Naive thymus-derived CD4-positive, alpha-beta T cell (primary cell): Measurements from ENCODE around the gene SIRPA. TPM values are rescaled to one million over a fixed set of nuclear protein-coding genes. Genes with fewer than 3 reads are reported as not detected.

Source experiments
- ATAC-seq: fragments of 150-1000 bp; cut with Tn5 transposase; 2 replicates; pipeline ENCODE4 v1.10.0; 2021; ENCODE audit warnings: mild to moderate bottlenecking, moderate library complexity
- CTCF ChIA-PET: fragments of 350-600 bp; sonication (Branson Sonifier 250); formaldehyde crosslinking; loops from one replicate; lab custom pipeline; 2021; ENCODE audit warnings: antibody characterized with exemption; lab: Charles Lee
- POLR2A ChIA-PET: fragments of 350-600 bp; sonication (Branson Sonifier 250); formaldehyde crosslinking; loops from one replicate; lab custom pipeline; 2021; ENCODE audit warnings: antibody characterized with exemption, inconsistent platforms; lab: Charles Lee
- DNase-seq, 9 donors: peaks; one replicate each; pipeline versions ENCODE4 v3.0.0 to v3.0.0-alpha.2; 2020 to 2022; ENCODE audit warnings: mixed read lengths in 1 of 9
- H3K27ac ChIP-seq: one replicate; pipeline ENCODE4 v1.7.0; 2013; ENCODE audit warnings: mild to moderate bottlenecking, low read depth, low read length, moderate library complexity
- H3K27me3 ChIP-seq, 2 donors: one replicate each; pipeline ENCODE4 v1.7.0; 2013; ENCODE audit warnings: low read length in 2 of 2, mild to moderate bottlenecking in 2 of 2, moderate library complexity in 2 of 2; ENCODE audit not compliant: control insufficient read depth in 2 of 2, insufficient read depth in 2 of 2
- H3K36me3 ChIP-seq, 3 experiments: 1 replicate in 2 of 3; 2 replicates in 1 of 3; pipeline ENCODE4 v1.7.0; 2013; ENCODE audit warnings: low read length in 3 of 3, mild to moderate bottlenecking in 3 of 3, moderate library complexity in 1 of 3; ENCODE audit not compliant: insufficient read depth in 3 of 3, control insufficient read depth in 2 of 3
- H3K4me1 ChIP-seq, 2 donors: one replicate each; pipeline ENCODE4 v1.7.0; 2013; ENCODE audit warnings: low read length in 2 of 2, mild to moderate bottlenecking in 2 of 2, moderate library complexity in 1 of 2; ENCODE audit not compliant: control insufficient read depth in 2 of 2, insufficient read depth in 2 of 2
- H3K4me3 ChIP-seq: 2 replicates; pipeline ENCODE4 v1.7.0; 2013; ENCODE audit warnings: mild to moderate bottlenecking, low read length
- H3K9me3 ChIP-seq, 3 experiments: 1 replicate in 2 of 3; 2 replicates in 1 of 3; pipeline ENCODE4 v1.7.0; 2013; ENCODE audit warnings: low read length in 3 of 3; ENCODE audit not compliant: control insufficient read depth in 2 of 3
- H3K27ac Mint-ChIP-seq, 9 donors: one replicate each; pipeline ENCODE4 v1.8.0; 2020 to 2022; ENCODE audit warnings: mixed read lengths in 9 of 9, mild to moderate bottlenecking in 8 of 9, moderate library complexity in 5 of 9, inconsistent platforms in 2 of 9
- H3K27me3 Mint-ChIP-seq, 5 donors: one replicate each; pipeline ENCODE4 v1.8.0; 2021 to 2022; ENCODE audit warnings: mixed read lengths in 5 of 5, mild to moderate bottlenecking in 1 of 5
- H3K36me3 Mint-ChIP-seq, 5 donors: one replicate each; pipeline ENCODE4 v1.8.0; 2020 to 2022; ENCODE audit warnings: mixed read lengths in 5 of 5, mild to moderate bottlenecking in 3 of 5, inconsistent platforms in 1 of 5
- H3K4me1 Mint-ChIP-seq, 7 donors: one replicate each; pipeline ENCODE4 v1.8.0; 2020 to 2022; ENCODE audit warnings: mixed read lengths in 7 of 7, mild to moderate bottlenecking in 3 of 7, inconsistent platforms in 1 of 7
- H3K4me3 Mint-ChIP-seq, 10 donors: one replicate each; pipeline ENCODE4 v1.8.0; 2020 to 2022; ENCODE audit warnings: mild to moderate bottlenecking in 10 of 10, mixed read lengths in 10 of 10, moderate library complexity in 6 of 10, inconsistent platforms in 2 of 10
- H3K9me3 Mint-ChIP-seq, 11 donors: one replicate each; pipeline ENCODE4 v1.8.0; 2020 to 2022; ENCODE audit warnings: mixed read lengths in 11 of 11, mild to moderate bottlenecking in 4 of 11, inconsistent platforms in 1 of 11, moderate library complexity in 1 of 11
- intact Hi-C, 2 donors: fragments of 100-400 bp; cut with micrococcal nuclease; formaldehyde crosslinking; loops; one replicate each; pipeline ENCODE4 v1.15.1; 2023
- polyA plus RNA-seq, 2 donors: library from polyadenylated mRNA; unstranded; fragments of 300-500 nt; fragmentation: Illumina TruSeq; gene quantifications; one replicate each; pipeline ENCODE4 v1.2.3, GENCODE V29; 2021
- total RNA-seq, 6 experiments: library from RNA in 5 of 6; stranded (reverse) in 5 of 6; gene quantifications; 1 replicate in 5 of 6; 2 replicates in 1 of 6; pipeline ENCODE4 v1.2.3 and lab custom pipeline; 2021 to 2026

Gene SIRPA
- total and polyA plus RNA-seq, 7 experiments from 2014 or later, result 1.7 to 42.9 (median 3.6) TPM; not detected in 3

DNA sequence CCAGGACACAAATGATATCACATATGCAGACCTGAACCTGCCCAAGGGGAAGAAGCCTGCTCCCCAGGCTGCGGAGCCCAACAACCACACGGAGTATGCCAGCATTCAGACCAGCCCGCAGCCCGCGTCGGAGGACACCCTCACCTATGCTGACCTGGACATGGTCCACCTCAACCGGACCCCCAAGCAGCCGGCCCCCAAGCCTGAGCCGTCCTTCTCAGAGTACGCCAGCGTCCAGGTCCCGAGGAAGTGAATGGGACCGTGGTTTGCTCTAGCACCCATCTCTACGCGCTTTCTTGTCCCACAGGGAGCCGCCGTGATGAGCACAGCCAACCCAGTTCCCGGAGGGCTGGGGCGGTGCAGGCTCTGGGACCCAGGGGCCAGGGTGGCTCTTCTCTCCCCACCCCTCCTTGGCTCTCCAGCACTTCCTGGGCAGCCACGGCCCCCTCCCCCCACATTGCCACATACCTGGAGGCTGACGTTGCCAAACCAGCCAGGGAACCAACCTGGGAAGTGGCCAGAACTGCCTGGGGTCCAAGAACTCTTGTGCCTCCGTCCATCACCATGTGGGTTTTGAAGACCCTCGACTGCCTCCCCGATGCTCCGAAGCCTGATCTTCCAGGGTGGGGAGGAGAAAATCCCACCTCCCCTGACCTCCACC is 42.2 kb downstream of the SIRPA start:
- CTCF ChIA-PET, result no interaction called here
- no peaks in the 10 kb centered on the region for H3K36me3 Mint-ChIP-seq
- POLR2A ChIA-PET, result no interaction called here
- H3K9me3 Mint-ChIP-seq, result peaks cover 0 to 1% (median 0%) of the 10 kb centered on the region in 11 donors
- no peak overlapping the region for H3K4me3 Mint-ChIP-seq
- Histone ChIP-seq H3K9me3 (no peaks in the 10 kb centered on the region), H3K4me1 (no peaks in the 10 kb centered on the region), H3K27ac (no peak overlapping the region), H3K36me3 (no peaks in the 10 kb centered on the region), H3K4me3 (no peak overlapping the region), H3K27me3 (no peaks in the 10 kb centered on the region)
- intact Hi-C loops, result no loop called here
- H3K27me3 Mint-ChIP-seq, result peaks cover 9 to 53% (median 22%) of the 10 kb centered on the region in 5 donors
- no peak for DNase-seq
- no peak for ATAC-seq
- no peak overlapping the region for H3K27ac Mint-ChIP-seq
- no peaks in the 10 kb centered on the region for H3K4me1 Mint-ChIP-seq

- Histone ChIP-seq H3K4me1 (no peaks in the 10 kb centered on the region), H3K27me3 (no peaks in the 10 kb centered on the region), H3K4me3 (no peak overlapping the region), H3K9me3 (no peaks in the 10 kb centered on the region), H3K27ac (no peak overlapping the region), H3K36me3 (no peaks in the 10 kb centered on the region)
- Mint-ChIP-seq H3K27me3 (peaks cover 12 to 56% (median 25%) of the 10 kb centered on the region in 5 donors), H3K4me3 (no peak overlapping the region), H3K27ac (no peak overlapping the region), H3K36me3 (no peaks in the 10 kb centered on the region), H3K9me3 (peaks cover 0 to 1% (median 0%) of the 10 kb centered on the region in 11 donors), H3K4me1 (peaks cover 0 to under 1% (median 0%) of the 10 kb centered on the region in 7 donors)
- ChIA-PET POLR2A (no interaction called here), CTCF (no interaction called here)
- DNase-seq (no peak), ATAC-seq (no peak)
- intact Hi-C loops, result no loop called here
Observed at GRCh38 chr20:1938464-1939269, 43.5 kb downstream of the SIRPA start.

DNA sequence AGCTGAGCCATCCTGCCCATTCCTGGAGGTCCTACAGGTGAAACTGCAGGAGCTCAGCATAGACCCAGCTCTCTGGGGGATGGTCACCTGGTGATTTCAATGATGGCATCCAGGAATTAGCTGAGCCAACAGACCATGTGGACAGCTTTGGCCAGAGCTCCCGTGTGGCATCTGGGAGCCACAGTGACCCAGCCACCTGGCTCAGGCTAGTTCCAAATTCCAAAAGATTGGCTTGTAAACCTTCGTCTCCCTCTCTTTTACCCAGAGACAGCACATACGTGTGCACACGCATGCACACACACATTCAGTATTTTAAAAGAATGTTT is 44.0 kb downstream of the SIRPA start:
- intact Hi-C loops, result no loop called here
- CTCF ChIA-PET, result interaction anchor here (0.9 kb wide), 1 partner anchor 18 kb away, joined by 3 read pairs; no protein-coding TSS in a partner anchor
- Mint-ChIP-seq H3K9me3 (peaks cover 0 to 1% (median 0%) of the 10 kb centered on the region in 11 donors), H3K4me3 (no peak overlapping the region), H3K36me3 (no peaks in the 10 kb centered on the region), H3K4me1 (peaks cover 0 to 5% (median 0%) of the 10 kb centered on the region in 7 donors), H3K27me3 (peaks cover 12 to 60% (median 25%) of the 10 kb centered on the region in 5 donors), H3K27ac (no peak overlapping the region)
- Histone ChIP-seq H3K27ac (no peak overlapping the region), H3K4me3 (no peak overlapping the region), H3K9me3 (no peaks in the 10 kb centered on the region), H3K27me3 (no peaks in the 10 kb centered on the region), H3K36me3 (no peaks in the 10 kb centered on the region), H3K4me1 (no peaks in the 10 kb centered on the region)
- ATAC-seq (no peak), DNase-seq (no peak)
- POLR2A ChIA-PET, result no interaction called here

DNA sequence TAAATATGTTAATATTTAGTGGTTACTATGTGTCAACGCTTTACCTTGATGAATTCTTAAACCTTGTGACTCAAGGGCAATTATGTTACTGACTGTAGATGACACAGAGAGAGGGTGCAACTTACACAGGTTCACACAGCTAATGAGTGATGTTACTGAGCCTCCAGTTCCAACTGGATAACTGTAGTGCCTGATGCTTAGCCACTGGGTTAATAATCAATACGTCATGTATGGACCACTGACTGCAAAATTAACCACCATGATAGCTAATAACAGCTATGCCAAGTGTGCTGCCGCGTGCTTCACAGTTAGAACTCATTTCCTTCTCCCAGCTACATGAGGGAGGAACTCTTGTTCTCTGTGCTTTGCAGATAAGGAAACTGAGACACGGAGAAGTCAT is 45.4 kb downstream of the SIRPA start:
- no peaks in the 10 kb centered on the region for H3K36me3 Mint-ChIP-seq
- no peak overlapping the region for H3K27ac ChIP-seq
- DNase-seq (no peak), ATAC-seq (no peak)
- no peaks in the 10 kb centered on the region for H3K4me1 ChIP-seq
- H3K9me3 Mint-ChIP-seq, result peaks cover 0 to 1% (median 0%) of the 10 kb centered on the region in 11 donors
- peaks cover 0 to 10% (median 0%) of the 10 kb centered on the region in 7 donors for H3K4me1 Mint-ChIP-seq
- no peak overlapping the region for H3K27ac Mint-ChIP-seq
- no peak overlapping the region for H3K4me3 Mint-ChIP-seq
- POLR2A ChIA-PET, result no interaction called here
- H3K9me3 ChIP-seq, result no peaks in the 10 kb centered on the region
- no peaks in the 10 kb centered on the region for H3K27me3 ChIP-seq
- H3K36me3 ChIP-seq, result no peaks in the 10 kb centered on the region
- no peak overlapping the region for H3K4me3 ChIP-seq
- CTCF ChIA-PET, result no interaction called here
- peaks cover 16 to 61% (median 29%) of the 10 kb centered on the region in 5 donors for H3K27me3 Mint-ChIP-seq
- intact Hi-C loops, result no loop called here

DNA sequence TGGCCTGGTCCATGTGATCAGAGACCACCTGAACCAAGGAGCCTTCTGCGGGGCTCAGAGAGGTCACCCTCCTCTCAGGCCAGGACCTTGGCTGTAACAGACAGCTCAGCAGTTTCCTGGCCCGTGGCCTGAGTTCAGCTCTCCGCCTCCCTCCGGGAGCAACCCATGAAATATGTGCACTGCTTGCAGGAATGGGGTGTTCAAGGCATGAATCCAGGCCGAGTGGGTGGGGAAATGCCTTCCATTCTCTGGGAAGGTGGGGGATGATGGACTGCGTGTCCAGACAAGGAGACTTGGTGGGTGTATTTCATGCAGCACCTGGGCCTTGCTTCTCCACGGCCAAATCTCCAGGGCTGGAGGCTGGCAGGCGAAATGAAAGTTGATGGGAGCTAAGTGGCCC is 46.0 kb downstream of the SIRPA start:
- ATAC-seq, result no peak
- DNase-seq, result no peak
- no peaks in the 10 kb centered on the region for H3K27me3 ChIP-seq
- intact Hi-C loops, result no loop called here
- Mint-ChIP-seq H3K9me3 (peaks cover 0 to 1% (median 0%) of the 10 kb centered on the region in 11 donors), H3K4me1 (peaks cover 0 to 12% (median 0%) of the 10 kb centered on the region in 7 donors), H3K27me3 (peaks cover 21 to 63% (median 33%) of the 10 kb centered on the region in 5 donors), H3K4me3 (no peak overlapping the region), H3K36me3 (no peaks in the 10 kb centered on the region), H3K27ac (no peak overlapping the region)
- no peak overlapping the region for H3K27ac ChIP-seq
- no peaks in the 10 kb centered on the region for H3K9me3 ChIP-seq
- no peaks in the 10 kb centered on the region for H3K4me1 ChIP-seq
- no peaks in the 10 kb centered on the region for H3K36me3 ChIP-seq
- H3K4me3 ChIP-seq, result no peak overlapping the region
- ChIA-PET POLR2A (no interaction called here), CTCF (no interaction called here)

DNA sequence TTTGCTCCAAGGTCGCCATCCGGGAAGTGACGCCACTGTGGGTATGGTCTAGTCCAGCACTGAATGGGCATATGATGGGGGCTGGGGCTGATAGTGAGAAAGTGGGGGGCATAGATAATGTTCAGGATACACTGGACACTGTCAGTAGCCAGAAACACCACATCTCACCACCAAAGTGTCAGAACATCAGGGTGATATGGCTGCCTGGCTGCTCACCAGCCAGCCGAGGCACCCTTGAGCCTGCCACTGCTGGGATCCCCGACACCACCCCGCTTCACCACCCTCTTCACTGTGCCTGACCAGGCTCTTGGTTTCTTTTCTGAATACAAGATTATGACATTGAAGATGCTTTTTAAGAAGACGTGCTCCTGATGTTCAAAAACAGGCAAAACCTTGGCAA is 46.9 kb downstream of the SIRPA start:
- no peak overlapping the region for H3K4me3 ChIP-seq
- intact Hi-C loops, result no loop called here
- Mint-ChIP-seq H3K36me3 (no peaks in the 10 kb centered on the region), H3K9me3 (peaks cover 0 to 1% (median 0%) of the 10 kb centered on the region in 11 donors), H3K4me1 (peaks cover 0 to 14% (median 5%) of the 10 kb centered on the region in 7 donors), H3K4me3 (no peak overlapping the region), H3K27me3 (peaks cover 28 to 63% (median 37%) of the 10 kb centered on the region in 5 donors), H3K27ac (no peak overlapping the region)
- ChIA-PET CTCF (no interaction called here), POLR2A (no interaction called here)
- H3K4me1 ChIP-seq, result no peaks in the 10 kb centered on the region
- H3K36me3 ChIP-seq, result no peaks in the 10 kb centered on the region
- no peak overlapping the region for H3K27ac ChIP-seq
- ATAC-seq (no peak), DNase-seq (no peak)
- no peaks in the 10 kb centered on the region for H3K27me3 ChIP-seq
- H3K9me3 ChIP-seq, result no peaks in the 10 kb centered on the region
